Globus pallidus (tissue), 1 donor: ENCODE results near the gene PLAC8L1.

Source experiments
- DNase-seq: peaks from one replicate; pipeline ENCODE4 v3.0.0-alpha.2; 2015; ENCODE audit warnings: low spot score

The PLAC8L1 gene

DNA sequence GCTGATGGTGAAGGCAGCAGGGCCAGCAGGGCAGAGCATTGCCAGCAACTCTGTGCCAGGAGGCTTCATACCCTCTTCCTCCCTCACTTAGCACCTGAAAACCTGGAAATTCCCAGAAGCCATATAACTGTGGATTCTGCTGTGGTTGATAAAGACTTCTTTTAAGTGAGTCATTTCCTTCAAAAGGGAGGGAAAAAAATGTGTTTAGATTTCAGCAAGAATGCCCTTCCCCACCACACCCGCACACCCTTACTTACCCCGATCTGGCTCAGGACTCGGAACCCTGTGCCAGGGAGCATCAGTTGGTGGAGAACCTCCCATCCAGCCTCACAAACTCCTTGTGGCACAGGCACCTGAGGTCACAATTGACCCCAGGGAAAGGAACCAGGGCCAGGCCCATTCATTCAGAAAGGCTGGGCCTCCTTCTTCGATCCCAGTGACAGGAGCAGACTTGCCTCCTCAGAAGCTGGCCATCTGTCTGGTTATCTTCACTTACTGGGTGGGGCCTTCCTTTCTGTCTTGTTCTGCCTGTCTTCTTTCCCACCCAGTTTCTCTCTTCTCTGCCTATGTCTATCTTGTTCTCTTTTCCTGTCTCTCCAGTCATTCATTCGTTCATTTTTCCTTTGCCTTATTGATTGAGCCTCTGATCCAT, 62.6 kb downstream of the PLAC8L1 start:
- DNase-seq: no peak

DNA sequence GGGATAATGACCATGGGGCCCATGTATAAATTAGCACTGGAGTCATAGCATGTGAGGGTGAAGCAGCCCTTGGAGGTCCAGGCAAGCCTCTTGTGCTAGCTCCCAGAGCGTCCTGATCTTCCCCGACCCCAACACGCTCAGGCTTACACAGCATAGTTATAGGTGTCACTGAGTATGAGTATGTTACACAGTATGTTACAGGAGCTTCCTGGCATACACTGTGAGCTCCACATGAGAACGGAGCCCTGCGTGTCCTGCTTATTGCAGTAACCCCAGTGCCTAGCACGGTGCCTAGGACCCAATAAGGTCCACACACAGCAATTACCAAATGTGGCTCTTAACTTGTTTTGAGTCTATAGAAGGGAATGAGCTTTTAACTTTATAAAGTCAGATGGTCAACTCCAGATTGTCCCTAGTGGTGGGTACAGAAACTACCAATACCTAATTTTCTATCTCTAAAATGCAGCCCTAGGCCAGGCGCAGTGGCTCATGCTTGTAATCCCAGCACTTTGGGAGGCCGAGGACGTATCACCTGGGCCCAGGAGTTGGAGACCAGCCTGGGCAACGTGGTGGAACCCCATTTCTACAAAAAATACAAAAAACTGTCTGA, 64.1 kb downstream of the PLAC8L1 start:
- DNase-seq: no peak

DNA sequence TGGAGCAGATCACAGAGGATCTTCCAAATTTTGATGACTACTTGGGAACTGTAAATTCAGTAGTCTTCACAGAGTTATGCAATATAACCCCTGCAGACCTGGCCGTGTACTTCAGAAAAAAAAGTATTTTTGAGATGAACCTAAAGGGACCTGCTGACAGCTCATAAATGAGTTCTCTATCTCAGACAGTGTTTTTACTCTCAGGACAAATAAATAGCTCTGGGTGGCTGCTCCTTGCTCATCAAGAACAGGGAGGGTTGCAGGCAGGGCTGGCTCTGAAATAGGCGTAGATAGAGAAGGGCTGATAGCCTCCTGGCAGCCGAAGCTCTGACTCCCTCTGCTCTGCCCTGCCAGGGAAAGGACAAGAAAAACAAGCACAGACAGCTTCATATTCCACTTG, 64.8 kb downstream of the PLAC8L1 start:
- DNase-seq: no peak

DNA sequence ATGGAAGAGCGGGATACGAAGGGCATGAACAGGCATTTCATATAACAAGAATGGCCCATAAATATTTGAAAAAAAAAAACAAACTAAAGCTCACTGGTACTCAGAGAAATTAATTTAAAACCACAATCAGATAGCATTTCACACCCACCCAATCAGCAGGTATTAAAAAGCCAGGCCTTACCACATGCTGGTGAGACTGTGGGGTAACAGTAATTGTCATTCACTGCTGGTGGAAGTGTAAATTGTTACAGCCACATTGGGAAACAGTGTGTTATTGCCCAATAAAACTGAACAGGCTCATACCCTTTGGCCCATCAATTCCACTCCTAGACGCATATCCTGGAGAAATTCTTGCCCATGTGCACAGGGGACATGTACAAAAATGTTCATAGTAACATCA, 66.0 kb downstream of the PLAC8L1 start:
- no peak for DNase-seq

DNA sequence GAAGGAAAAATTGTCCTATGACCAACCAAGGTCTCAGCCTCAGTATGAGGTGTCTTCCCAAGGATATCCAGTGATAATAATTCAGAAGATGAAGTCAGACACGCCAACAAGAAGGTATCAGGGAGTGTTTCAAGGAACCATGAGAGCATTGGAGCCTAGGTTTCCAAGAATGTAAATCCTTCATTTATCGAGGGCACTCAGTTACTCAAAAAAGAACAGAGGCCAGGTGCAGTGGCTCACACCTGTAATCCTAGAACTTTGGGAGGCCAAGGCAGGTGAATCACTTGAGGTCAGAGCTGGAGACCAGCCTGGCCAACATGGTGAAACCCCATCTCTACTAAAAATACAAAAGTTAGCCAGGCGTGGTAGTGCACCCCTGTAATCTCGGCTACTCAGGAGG, 70.8 kb downstream of the PLAC8L1 start:
- DNase-seq: no peak
